NCI-H82 treated with DMSO at 0.1 percent for 48 hours (cell line): ENCODE measurements around the gene KRTAP12-3.

Experiments
- DNase-seq: peaks from one replicate; lab custom pipeline; 2025; ENCODE audit not compliant: unreplicated experiment; lab: John Stamatoyannopoulos, UW

Gene KRTAP12-3

GRCh38 chr21:44701541-44701940 lies 43.8 kb downstream of the KRTAP12-3 start:
- no peak for DNase-seq

DNA sequence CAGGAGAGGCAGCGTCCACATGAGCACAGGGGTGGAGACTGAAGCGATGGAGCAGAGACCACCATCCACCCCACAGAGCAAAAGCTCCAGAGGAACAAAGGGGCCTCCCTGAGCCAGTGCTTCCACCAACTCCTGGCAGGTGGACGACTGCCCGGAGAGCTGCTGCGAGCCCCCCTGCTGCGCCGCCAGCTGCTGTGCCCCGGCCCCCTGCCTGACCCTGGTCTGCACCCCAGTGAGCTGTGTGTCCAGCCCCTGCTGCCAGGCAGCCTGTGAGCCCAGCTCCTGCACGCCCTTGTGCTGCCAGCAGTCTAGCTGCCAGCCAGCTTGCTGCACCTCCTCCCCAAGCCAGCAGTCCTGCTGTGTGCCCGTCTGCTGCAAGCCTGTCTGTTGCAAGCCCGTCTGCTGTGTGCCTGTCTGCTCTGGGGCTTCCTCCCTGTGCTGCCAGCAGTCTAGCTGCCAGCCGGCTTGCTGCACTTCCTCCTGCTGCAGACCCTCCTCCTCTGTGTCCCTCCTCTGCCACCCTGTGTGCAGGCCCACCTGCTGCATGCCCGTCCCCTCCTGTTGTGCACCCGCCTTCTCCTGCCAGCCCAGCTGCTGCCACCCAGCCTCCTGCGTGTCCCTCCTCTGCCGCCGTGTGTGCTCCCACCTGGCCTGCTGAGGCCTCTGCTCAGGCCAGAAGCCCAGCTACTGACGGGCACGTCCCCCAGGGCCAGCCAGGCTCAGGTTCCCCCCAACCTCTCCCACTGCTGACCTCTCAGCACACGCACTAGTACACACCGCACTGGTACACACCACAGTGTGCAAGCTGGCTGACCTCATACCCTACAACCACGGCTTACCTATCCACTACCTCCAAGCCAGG lies 44.6 kb downstream of the KRTAP12-3 start:
- no peak for DNase-seq

DNA sequence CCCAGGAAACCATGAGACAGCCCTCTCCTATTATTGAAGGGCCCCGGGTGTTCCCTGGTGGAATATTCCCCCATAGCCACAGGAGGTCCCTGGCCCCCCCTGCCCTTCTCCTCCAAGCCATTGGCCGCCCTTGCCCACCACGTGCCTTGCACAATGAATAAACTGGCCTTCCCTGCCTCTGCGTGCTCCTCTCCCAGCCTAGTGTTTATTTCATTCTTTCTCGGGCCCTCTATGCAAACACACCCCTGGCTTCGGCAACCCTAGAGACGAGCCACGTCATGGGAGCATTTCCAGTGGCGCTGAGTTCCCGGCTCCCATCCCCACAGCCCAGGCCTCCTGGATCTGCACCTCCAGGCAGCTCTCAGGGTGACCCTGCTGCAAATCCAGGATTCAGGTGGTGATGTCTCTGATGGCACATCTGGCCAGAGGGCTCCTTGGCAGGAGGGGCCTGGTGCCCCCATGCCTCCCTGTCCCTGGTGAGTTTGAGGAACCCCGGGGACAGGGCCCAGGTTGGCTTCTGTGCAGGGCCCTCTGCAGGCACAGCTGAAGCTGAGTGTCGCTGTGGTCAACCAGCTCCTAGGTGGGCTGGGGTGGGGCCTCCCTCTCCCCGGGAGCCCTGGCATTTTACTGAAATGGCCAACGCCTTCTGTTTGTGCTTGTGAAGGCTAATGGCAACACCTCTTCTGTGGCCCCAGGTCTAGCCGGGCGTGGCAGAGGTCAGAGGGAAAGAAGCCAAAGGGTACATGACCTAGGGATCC lies 45.4 kb downstream of the KRTAP12-3 start:
- no peak for DNase-seq

DNA sequence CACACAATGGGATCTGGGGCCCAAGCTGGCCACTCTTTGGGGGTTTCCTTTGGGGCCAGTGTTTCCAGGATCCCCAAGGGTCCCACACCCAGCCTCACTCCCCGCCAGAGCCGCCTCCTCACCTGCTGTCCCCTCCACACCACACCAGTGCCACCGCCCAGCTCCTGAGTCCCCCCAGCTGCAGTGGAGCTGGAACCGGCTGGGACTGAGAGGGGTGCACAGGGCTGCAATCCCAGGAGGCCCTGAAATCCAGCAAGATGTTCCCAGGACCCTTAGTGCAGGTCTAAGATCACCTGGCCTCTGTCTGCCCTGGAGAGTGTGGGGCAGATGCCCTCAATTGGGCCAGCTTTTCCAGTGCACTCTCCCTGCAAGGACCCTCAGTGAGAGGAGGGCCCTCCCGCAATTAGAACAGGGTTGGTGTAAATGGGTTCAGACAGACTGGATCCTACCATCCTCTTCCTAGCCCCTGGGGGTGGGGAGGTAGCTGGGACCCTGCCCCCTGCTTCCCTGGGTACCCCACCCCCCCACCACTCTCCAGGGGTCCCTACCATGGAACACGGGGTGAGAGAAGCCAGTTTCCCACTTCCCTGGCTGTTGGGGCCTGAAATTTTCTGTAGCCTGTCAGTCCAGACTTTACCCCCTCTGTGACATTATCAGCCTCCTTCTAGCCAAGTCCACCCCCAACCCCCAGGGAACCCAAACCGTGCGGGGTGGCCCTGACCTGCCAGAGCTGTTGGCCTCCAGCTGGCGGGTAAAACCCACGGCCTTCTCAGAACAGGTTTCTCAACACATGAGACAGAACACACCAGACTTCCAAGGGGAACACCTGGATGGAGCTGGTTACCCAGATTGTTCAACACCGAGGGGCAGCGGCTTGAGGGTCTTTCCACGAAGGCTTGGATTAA lies 46.3 kb downstream of the KRTAP12-3 start:
- DNase-seq: no peak

DNA sequence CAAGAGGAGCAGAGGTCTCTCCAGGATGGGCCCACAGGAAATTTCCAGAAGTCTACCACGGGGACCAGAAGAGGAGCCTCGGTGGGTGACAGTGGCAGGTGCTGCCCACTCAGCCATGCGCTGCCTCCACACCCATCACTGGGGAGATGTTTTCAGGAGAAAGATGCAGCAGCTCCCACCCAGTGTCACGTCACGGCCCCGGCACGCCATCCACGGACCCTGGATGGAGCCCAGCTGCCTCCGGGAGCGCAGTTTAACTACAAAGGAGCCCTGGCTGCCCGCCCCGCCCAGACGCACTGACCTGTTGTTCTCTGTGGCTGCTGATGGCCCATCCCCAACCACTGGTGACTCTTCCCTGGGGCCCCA lies 46.9 kb downstream of the KRTAP12-3 start:
- no peak for DNase-seq

- no peak for DNase-seq
These were observed 48.4 kb downstream of the KRTAP12-3 start for GRCh38 chr21:44706026-44706705.

GRCh38 chr21:44706706-44707581 lies 49.2 kb downstream of the KRTAP12-3 start:
- no peak for DNase-seq
